Right atrium auricular region (tissue), 2 donors: ENCODE results near the gene PPP6R1. TPM values are rescaled to one million over a fixed set of nuclear protein-coding genes. Genes with fewer than 3 reads are reported as not detected.

ENCODE experiments used
- DNase-seq: peaks from one replicate; pipeline ENCODE4 v3.0.0-alpha.2; 2019; ENCODE audit warnings: low spot score
- H3K27ac ChIP-seq, 2 donors: fragments of 200-600 bp; sonication (generic); 1 replicate in 1 of 2; 2 replicates in 1 of 2; pipeline ENCODE4 v1.5.1; 2016 to 2019
- H3K27me3 ChIP-seq, 2 donors: fragments of 200-600 bp; sonication (generic); one replicate each; pipeline versions ENCODE4 v1.5.1 to v1.6.0; 2017 to 2019
- H3K36me3 ChIP-seq: fragments of 200-600 bp; sonication (generic); one replicate; pipeline ENCODE4 v1.5.1; 2016
- H3K4me1 ChIP-seq, 2 donors: fragments of 200-600 bp; sonication (generic); one replicate each; pipeline versions ENCODE4 v1.5.1 to v1.6.0; 2017 to 2019
- H3K4me3 ChIP-seq, 2 donors: fragments of 200-600 bp; sonication (generic); 1 replicate in 1 of 2; 2 replicates in 1 of 2; pipeline ENCODE4 v1.5.1; 2017 to 2019; ENCODE audit warnings: mild to moderate bottlenecking in 1 of 2, moderate library complexity in 1 of 2
- H3K9me3 ChIP-seq, 2 donors: fragments of 200-600 bp; sonication (generic); one replicate each; pipeline ENCODE4 v1.5.1; 2019
- total RNA-seq, 2 donors: library from RNA; depleted of rRNA; stranded (reverse); fragments of >200 nt; gene quantifications; one replicate each; pipeline ENCODE4 v1.1.0, GENCODE V29; 2016
- TF ChIP-seq, protein P1 (sequence below), 2 donors: fragments of 200-600 bp; sonication (generic); IDR thresholded peaks; one replicate each; pipeline ENCODE4 v1.5.1; 2019; ENCODE audit warnings: antibody characterized with exemption in 2 of 2

The PPP6R1 gene
- total RNA-seq, 2 donors from 2014 or later, result 28.7 to 35.5 TPM

DNA sequence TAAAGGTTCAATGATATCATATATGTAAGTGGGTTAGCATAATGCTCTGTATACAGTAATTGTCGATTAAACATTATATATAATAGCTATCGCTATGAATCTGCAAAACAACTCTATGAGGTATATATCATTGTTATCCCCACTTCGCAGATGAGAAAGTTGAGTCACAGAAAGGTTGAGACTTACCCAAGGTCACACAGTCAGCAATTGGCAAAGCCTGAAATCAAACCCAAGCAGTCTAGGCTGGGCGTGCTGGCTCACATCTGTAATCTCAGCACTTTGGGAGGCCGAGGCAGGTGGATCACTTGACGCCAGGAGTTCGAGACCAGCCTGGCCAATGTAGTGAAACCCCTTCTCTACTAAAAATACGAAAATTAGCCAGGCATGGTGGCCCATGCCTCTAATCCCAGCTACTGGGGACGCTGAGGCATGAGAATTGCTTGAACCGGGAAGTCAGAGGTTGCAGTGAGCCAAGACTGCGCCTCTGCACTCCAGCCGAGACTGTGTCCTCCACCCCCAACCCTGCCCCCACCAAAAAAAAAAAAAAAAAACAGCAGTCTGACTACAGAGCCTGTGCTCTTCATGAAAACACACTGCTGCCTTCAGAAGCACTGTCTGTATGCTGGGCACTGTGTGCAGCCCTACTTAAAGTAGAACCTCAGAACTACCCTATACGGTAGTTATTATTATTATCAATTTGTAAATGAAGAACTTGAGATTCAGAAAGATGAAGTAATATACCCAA is 19.7 kb upstream of the PPP6R1 start:
- peaks cover 22% of the 10 kb centered on the region for H3K36me3 ChIP-seq
- H3K9me3 ChIP-seq, result no peaks in the 10 kb centered on the region
- H3K27me3 ChIP-seq, result no peaks in the 10 kb centered on the region
- no peak for DNase-seq
- no peak overlapping the region for H3K27ac ChIP-seq
- peaks cover 0 to 18% of the 10 kb centered on the region in 2 donors for H3K4me1 ChIP-seq
- no peak overlapping the region for H3K4me3 ChIP-seq
- TF ChIP-seq, protein P1, sequence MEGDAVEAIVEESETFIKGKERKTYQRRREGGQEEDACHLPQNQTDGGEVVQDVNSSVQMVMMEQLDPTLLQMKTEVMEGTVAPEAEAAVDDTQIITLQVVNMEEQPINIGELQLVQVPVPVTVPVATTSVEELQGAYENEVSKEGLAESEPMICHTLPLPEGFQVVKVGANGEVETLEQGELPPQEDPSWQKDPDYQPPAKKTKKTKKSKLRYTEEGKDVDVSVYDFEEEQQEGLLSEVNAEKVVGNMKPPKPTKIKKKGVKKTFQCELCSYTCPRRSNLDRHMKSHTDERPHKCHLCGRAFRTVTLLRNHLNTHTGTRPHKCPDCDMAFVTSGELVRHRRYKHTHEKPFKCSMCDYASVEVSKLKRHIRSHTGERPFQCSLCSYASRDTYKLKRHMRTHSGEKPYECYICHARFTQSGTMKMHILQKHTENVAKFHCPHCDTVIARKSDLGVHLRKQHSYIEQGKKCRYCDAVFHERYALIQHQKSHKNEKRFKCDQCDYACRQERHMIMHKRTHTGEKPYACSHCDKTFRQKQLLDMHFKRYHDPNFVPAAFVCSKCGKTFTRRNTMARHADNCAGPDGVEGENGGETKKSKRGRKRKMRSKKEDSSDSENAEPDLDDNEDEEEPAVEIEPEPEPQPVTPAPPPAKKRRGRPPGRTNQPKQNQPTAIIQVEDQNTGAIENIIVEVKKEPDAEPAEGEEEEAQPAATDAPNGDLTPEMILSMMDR (IDR thresholded peaks at IDR 0.05), result no peak

DNA sequence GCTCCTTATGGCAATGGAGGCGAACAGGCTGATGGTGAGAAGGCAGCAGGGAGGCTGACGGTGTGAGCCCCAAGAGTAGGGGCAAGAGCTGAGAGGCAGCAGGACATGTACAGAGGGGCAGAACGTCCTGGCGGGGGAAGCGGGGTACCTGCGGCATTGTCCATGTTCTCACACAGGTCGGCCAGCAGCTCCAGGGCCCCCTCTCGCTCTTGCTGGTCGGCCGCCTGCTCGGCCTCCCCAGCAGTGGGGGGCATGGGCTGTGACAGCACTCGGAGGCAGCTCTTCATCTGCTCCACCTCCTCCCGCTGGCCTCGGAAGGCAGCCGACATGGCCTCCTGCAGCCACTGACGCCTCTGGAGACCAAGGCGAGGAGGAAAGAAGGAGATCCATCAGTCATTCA is 18.7 kb upstream of the PPP6R1 start:
- no peaks in the 10 kb centered on the region for H3K27me3 ChIP-seq
- H3K36me3 ChIP-seq, result peaks cover 32% of the 10 kb centered on the region
- no peak overlapping the region for H3K4me3 ChIP-seq
- TF ChIP-seq, protein P1 (IDR thresholded peaks at IDR 0.05), result no peak
- no peaks in the 10 kb centered on the region for H3K9me3 ChIP-seq
- no peak for DNase-seq
- H3K4me1 ChIP-seq, result peaks cover 0 to 15% of the 10 kb centered on the region in 2 donors
- no peak overlapping the region for H3K27ac ChIP-seq

DNA sequence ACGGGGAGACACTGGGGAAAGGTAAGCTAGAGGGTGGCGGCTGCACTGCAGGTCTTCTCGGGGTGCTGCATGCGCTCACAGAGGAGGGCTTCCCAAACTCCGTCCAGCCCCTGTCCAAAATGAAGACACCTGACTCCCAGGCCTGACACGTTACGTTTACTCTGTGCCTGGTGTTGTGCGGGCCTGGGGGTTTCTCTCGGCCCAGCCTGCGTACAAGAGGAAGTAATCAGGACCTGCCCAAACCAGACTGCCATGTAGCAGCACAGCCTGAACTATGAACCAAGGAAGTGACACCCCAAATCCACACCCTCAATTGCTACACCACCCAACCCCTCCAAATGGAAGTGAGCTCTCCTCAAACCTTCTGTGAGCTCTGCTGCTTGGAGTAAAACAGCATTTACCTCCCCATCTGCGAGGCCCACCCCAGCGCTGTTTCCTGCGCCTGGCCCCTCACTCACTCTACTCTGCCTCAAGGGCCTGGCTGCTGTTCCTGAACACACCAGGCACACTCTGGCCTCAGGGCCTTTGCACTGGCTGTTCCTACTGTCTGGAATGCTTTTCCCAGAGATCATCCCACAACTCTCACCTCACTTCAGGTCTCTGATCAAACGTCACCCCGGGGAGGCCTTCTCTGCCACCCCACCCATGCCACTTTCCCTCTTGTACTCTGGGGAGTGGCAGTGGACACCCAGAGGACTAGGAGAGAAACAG is 18.1 kb upstream of the PPP6R1 start:
- peaks cover 0 to 15% of the 10 kb centered on the region in 2 donors for H3K4me1 ChIP-seq
- H3K36me3 ChIP-seq, result peaks cover 38% of the 10 kb centered on the region
- TF ChIP-seq, protein P1 (IDR thresholded peaks at IDR 0.05), result no peak
- H3K27ac ChIP-seq, result no peak overlapping the region
- no peaks in the 10 kb centered on the region for H3K27me3 ChIP-seq
- no peaks in the 10 kb centered on the region for H3K9me3 ChIP-seq
- DNase-seq, result no peak
- no peak overlapping the region for H3K4me3 ChIP-seq

DNA sequence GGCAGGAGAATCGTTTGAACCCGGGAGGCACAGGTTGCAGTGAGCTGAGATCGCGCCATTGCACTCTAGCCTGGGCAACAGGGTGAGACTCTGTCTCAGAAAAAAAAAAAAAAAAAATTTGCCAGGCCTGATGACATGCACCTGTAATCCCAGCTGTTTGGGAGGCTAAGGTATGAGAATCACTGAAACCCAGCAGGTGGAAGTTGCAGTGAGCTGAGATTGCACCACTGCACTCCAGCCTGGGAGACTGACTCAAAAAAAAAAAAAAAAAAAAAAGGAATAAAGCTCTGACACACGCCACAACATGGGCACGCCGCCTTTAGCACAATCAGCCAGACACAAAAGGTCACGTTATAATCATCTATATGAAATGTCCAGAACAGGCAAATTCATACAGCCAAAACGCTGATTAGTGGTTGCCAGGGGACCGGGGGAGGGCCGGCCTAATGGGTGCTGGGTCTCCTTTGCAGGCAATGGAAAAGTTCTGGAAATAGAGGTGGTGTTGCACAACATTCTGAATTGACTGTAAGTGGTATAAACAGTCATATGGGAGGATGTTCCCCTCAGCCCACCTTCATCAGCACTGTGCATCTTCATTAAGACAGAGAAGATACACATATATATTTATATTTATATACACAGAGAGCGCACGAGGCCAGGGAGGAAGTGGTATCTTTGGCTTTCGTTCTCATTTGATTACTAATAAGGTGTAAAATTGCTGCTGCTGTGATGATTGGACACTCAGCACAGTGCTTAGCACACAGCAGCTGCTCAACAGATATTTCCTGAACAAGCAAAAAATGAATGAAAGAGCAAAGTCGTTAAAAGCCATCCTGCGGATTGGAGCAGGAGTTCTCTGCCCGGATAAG is 17.3 kb upstream of the PPP6R1 start:
- no peak overlapping the region for H3K4me3 ChIP-seq
- TF ChIP-seq, protein P1 (IDR thresholded peaks at IDR 0.05), result no peak
- no peaks in the 10 kb centered on the region for H3K9me3 ChIP-seq
- no peak for DNase-seq
- H3K27ac ChIP-seq, result no peak overlapping the region
- peaks cover 38% of the 10 kb centered on the region for H3K36me3 ChIP-seq
- H3K27me3 ChIP-seq, result no peaks in the 10 kb centered on the region
- peaks cover 0 to 15% of the 10 kb centered on the region in 2 donors for H3K4me1 ChIP-seq

DNA sequence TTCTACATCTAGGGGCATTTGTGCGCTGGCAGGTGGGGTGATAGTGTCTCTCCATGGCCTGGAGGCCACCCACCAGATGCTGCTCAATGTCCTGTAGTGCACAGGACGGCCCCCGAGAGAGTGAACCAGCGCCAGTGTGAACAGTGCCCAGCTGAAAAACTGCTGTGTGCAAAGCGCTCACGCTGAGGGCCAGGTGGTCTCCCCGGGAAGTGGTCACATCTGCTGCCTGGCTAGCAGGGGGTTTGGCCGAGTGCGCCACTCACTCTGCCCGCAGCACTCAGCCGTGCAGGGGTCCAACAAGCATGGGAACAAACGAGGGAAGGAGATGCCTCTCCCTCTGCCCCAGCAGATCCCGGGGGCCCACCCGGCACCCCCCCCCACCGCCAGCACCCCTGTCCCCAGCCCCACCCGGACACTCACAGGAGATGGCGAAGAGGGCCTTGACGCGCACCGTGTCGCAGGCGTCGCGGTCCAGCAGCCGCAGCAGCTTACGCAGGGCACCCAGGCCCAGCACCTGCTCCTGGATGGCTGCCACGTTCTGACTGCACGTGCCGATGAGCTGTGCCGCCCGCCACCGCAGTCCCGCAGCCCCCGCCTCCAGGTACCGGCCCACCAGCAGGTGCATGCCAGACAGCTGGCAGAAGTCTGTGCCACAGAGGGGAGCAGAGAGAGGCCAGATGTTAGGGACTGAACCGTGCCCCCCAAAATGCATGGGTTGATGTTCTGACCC is 15.3 kb upstream of the PPP6R1 start:
- TF ChIP-seq, protein P1 (IDR thresholded peaks at IDR 0.05), result no peak
- Histone ChIP-seq H3K4me1 (peaks cover 0 to 3% of the 10 kb centered on the region in 2 donors), H3K36me3 (peaks cover 38% of the 10 kb centered on the region), H3K27me3 (no peaks in the 10 kb centered on the region), H3K4me3 (no peak overlapping the region), H3K9me3 (no peaks in the 10 kb centered on the region), H3K27ac (no peak overlapping the region)
- DNase-seq, result no peak
